ENCODE data around the gene AFMID. TPM values are rescaled to one million over a fixed set of nuclear protein-coding genes. Genes with fewer than 3 reads are reported as not detected.
A peak's percentile ranks its signal among the peaks of the same experiment; 100 is the strongest.

Gene AFMID
- total and polyA plus RNA-seq, 2 donors (not counting 3 experiments of a cell fraction or from before 2014, with no cell fraction given) = 33.5 to 42.9 TPM

DNA sequence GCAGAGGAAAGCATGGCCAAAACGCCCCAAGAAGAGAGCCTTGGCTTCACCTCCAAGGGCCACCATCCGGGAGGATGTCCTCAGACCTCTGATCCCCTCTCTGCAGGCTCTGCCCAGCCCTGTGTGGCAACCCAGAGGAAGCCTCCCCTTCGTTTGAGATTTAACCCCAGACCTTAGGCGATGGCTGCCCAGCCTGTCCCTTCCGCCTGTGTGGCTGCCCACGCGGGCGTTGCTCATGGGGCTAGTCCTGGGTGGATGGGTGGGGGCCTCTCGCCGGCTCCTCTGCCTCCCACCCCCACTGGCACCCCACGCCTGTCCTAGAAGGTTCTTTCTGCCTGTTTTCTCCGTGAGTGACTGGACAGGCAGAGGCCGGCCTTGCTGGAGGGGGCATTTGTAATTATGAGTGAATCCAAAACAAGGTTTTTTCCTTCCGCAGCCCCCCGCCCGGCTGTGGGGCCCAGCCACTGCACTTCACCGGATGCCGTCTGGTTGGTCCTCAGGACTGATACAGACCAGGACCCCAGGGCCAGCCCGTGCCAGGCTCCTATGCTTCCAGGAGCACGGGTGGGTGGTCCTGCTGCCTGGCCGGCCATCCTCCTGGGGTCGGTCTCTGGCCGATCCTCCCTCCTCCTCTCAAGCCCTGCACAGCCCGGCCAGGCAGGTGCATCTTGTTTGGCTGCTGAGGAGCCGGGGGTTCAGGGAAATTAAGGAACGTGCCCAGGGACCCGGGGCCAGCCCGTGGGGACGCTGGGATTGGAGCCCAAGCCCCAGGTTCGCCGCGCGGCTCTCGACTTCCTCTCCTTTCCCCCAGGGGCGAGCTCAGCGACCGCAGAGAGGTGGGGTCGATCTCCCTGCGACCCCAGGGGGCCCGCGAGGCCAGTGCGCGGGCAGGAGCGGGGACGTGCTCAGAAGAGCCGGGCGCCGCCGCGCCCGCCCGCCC, 44.1 kb downstream of the AFMID start, which contains the start of gene TMEM235:
Gene TMEM235 (plus strand): TSS at position 636 of the 940 bp plus-strand sequence. CDS start 393 bp downstream, outside the sequence.
- no peaks in the 10 kb centered on the region for H3K79me2 ChIP-seq (ENCODE audit: control insufficient read depth, insufficient read depth, low read length)
- no peak within 1 kb of the TSS for H3K9ac ChIP-seq (replicated peaks; ENCODE audit: extremely low read depth, insufficient read depth, low read length)
- H3K4me1 ChIP-seq (ENCODE audit: control insufficient read depth, extremely low read depth, insufficient read depth, low read length) = peaks cover 15% of the 10 kb centered on the region
- H4K20me1 ChIP-seq (replicated peaks; ENCODE audit: control insufficient read depth, extremely low read depth, insufficient read depth, low read length) = no peaks in the 10 kb centered on the region
- FAIRE-seq = no peak
- no TSS peak for BruUV-seq (replicated peaks)
- H3K27me3 ChIP-seq (ENCODE audit: control insufficient read depth in 2 of 2, insufficient read depth in 2 of 2, low read length in 2 of 2) = peaks cover 21 to 25% of the 10 kb centered on the region in 2 experiments
- DNase-seq (ENCODE audit: low read depth, low spot score) = no peak
- peak within 1 kb of the TSS in 1 of 3 experiments; percentile 15 for H3K4me3 ChIP-seq (replicated peaks in 1 of 3; ENCODE audit: insufficient read depth in 1 of 3, low read depth in 1 of 3, low read length in 3 of 3)
- no peaks in the 10 kb centered on the region for H3K36me3 ChIP-seq (ENCODE audit: control insufficient read depth in 2 of 2, extremely low read depth in 1 of 2, insufficient read depth in 2 of 2, low read length in 2 of 2)
- ChIA-PET POLR2A (no interaction called here), CTCF (interaction anchor here (1.5 kb wide), 1 partner anchor 19 kb away, joined by 13 read pairs; no protein-coding TSS in a partner anchor)
- dilution Hi-C loops (cut with MboI; ENCODE audit: extremely low pct_ligation_motif_present, low sequenced_read_pairs) (no loop called here), intact Hi-C loops (cut with micrococcal nuclease) (no loop called here)
- H3K9me1 ChIP-seq (replicated peaks; ENCODE audit: control insufficient read depth, extremely low read depth, insufficient read depth, low read length) = no peaks in the 10 kb centered on the region
- TF ChIP-seq EZH2 (IDR thresholded peaks at IDR 0.05; ENCODE audit: borderline replicate concordance, low read depth, low read length, severe bottlenecking) (peak; percentile 70), MAX (IDR thresholded peaks at IDR 0.05; ENCODE audit: insufficient read depth, insufficient read length) (no peak), POLR2A (IDR thresholded peaks at IDR 0.05; ENCODE audit: low read depth, low read length) (no peak)
- no peaks in the 10 kb centered on the region for H3K9me3 ChIP-seq (replicated peaks; ENCODE audit: control insufficient read depth, insufficient read depth, low read length)
- H2AFZ ChIP-seq (ENCODE audit: low read depth, low read length) = peak within 1 kb of the TSS; percentile 8
- H3K4me2 ChIP-seq (ENCODE audit: insufficient read depth, low read length) = no peak within 1 kb of the TSS
- H3K27ac ChIP-seq (ENCODE audit: insufficient read depth, low read depth, low read length) = no peak within 1 kb of the TSS

DNA sequence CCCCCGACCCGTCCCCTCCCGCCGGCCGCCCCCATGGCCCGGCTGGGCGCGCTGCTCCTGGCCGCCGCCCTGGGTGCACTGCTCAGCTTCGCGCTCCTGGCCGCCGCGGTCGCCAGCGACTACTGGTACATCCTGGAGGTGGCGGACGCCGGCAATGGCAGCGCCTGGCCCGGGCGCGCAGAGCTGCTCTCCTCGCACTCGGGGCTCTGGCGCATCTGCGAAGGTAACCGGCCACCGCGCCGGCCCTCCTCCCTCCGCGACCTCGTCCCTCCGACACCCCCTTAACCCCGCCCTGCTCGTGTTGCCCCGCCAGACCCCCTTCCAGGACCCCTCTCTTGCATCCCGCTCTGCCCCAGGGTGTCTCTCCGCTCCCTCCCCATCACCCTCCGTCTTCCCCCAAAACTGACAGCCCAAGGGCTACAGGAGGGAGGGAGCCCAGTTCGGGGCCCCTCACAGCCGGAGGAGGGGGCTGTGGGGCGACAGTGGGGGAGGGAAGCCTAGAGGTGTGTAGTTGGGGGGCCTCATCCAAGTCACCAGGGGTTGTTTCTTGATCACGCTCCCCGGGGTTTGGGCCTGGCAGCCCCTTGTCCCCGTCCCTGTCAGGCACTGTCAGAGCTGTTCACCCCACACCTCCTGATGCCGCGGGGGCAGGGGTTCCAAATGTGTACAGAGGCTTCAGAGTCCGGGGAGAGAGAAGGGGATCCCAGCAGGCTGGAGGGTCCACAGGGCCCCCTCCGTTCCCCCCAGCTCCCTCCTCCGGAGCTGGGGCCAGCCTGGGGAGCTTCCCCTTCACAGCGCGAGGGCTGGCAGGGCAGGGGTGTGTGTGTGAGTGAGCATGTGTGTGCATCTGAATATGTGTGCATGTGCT, 45.1 kb downstream of the AFMID start:
- Histone ChIP-seq H4K20me1 (replicated peaks; ENCODE audit: control insufficient read depth, extremely low read depth, insufficient read depth, low read length) (no peaks in the 10 kb centered on the region), H3K9me1 (replicated peaks; ENCODE audit: control insufficient read depth, extremely low read depth, insufficient read depth, low read length) (no peaks in the 10 kb centered on the region), H3K27me3 (ENCODE audit: control insufficient read depth in 2 of 2, insufficient read depth in 2 of 2, low read length in 2 of 2) (peaks cover 21 to 25% of the 10 kb centered on the region in 2 experiments), H2AFZ (ENCODE audit: low read depth, low read length) (no peak overlapping the region), H3K9ac (replicated peaks; ENCODE audit: extremely low read depth, insufficient read depth, low read length) (no peak overlapping the region), H3K27ac (ENCODE audit: insufficient read depth, low read depth, low read length) (no peak overlapping the region), H3K4me3 (replicated peaks in 1 of 3; ENCODE audit: insufficient read depth in 1 of 3, low read depth in 1 of 3, low read length in 3 of 3) (no peak overlapping the region), H3K36me3 (ENCODE audit: control insufficient read depth in 2 of 2, extremely low read depth in 1 of 2, insufficient read depth in 2 of 2, low read length in 2 of 2) (no peaks in the 10 kb centered on the region), H3K79me2 (ENCODE audit: control insufficient read depth, insufficient read depth, low read length) (no peaks in the 10 kb centered on the region), H3K9me3 (replicated peaks; ENCODE audit: control insufficient read depth, insufficient read depth, low read length) (no peaks in the 10 kb centered on the region), H3K4me2 (ENCODE audit: insufficient read depth, low read length) (no peak overlapping the region), H3K4me1 (ENCODE audit: control insufficient read depth, extremely low read depth, insufficient read depth, low read length) (peaks cover 5% of the 10 kb centered on the region)
- intact Hi-C loops (cut with micrococcal nuclease) = no loop called here
- FAIRE-seq (no peak), DNase-seq (ENCODE audit: low read depth, low spot score) (no peak)
- ChIA-PET POLR2A (no interaction called here), CTCF (interaction anchor here (1.5 kb wide), 1 partner anchor 18 kb away, joined by 13 read pairs; no protein-coding TSS in a partner anchor)
- dilution Hi-C loops (cut with MboI; ENCODE audit: extremely low pct_ligation_motif_present, low sequenced_read_pairs) = no loop called here
- TF ChIP-seq POLR2A (IDR thresholded peaks at IDR 0.05; ENCODE audit: low read depth, low read length) (no peak), MYC (IDR thresholded peaks at IDR 0.05; ENCODE audit: low read depth, low read length) (no peak), FOS (IDR thresholded peaks at IDR 0.05; ENCODE audit: borderline replicate concordance, insufficient read depth, low read length) (no peak), JUN (IDR thresholded peaks at IDR 0.05; ENCODE audit: borderline replicate concordance, insufficient read depth, insufficient read length, low read depth) (no peak), EZH2 (IDR thresholded peaks at IDR 0.05; ENCODE audit: borderline replicate concordance, low read depth, low read length, severe bottlenecking) (no peak), POLR2AphosphoS5 (IDR thresholded peaks at IDR 0.05; ENCODE audit: insufficient read depth, low read depth, low read length) (no peak), GATA2 (IDR thresholded peaks at IDR 0.05; ENCODE audit: insufficient read depth, insufficient read length, low read depth, low read length) (no peak), CTCF (IDR thresholded peaks at IDR 0.05; ENCODE audit: extremely low read depth in 1 of 2, insufficient read depth in 1 of 2, low read depth in 1 of 2, low read length in 2 of 2) (no peak), MAX (IDR thresholded peaks at IDR 0.05; ENCODE audit: insufficient read depth, insufficient read length) (no peak)
- BruUV-seq (replicated peaks) = no TSS peak
